GM12878 (cell line): ENCODE results near the gene HCN3. TPM values are rescaled to one million over a fixed set of nuclear protein-coding genes. Genes with fewer than 3 reads are reported as not detected.

Experiments used
- ATAC-seq: fragments of 200-7000 bp; cut with Tn5 transposase; 3 replicates; pipeline ENCODE4 v1.9.1; 2020; ENCODE audit warnings: mild to moderate bottlenecking, moderate library complexity
- BruUV-seq: library from RNA; stranded (reverse); fragments of 400-500 nt; replicated peaks from 2 replicates; lab custom pipeline; 2021; lab: Mats Ljungman, UMichigan
- CTCF ChIA-PET: fragments of 300-600 bp; sonication (Branson Sonifier 250); formaldehyde crosslinking; extraction: SDS; loops from one replicate; lab custom pipeline; 2021; ENCODE audit warnings: inconsistent platforms; lab: Yijun Ruan, JAX
- POLR2A ChIA-PET: fragments of 350-600 bp; formaldehyde crosslinking; extraction: SDS; loops from one replicate; lab custom pipeline; 2021; ENCODE audit warnings: inconsistent platforms; lab: Charles Lee
- RAD21 ChIA-PET: fragments of 300-600 bp; sonication (Branson Sonifier 250); formaldehyde crosslinking; loops from one replicate; lab custom pipeline; 2023; ENCODE audit warnings: antibody characterized with exemption; ENCODE audit not compliant: unreplicated experiment; lab: Charles Lee
- SMC1A ChIA-PET: fragments of 300-600 bp; sonication (Branson Sonifier 250); formaldehyde crosslinking; loops from one replicate; lab custom pipeline; 2023; ENCODE audit not compliant: unreplicated experiment, uncharacterized antibody; lab: Charles Lee
- DNase-seq: peaks from one replicate; pipeline ENCODE4 v3.0.0-alpha.2; 2011; ENCODE audit warnings: low read depth, low spot score
- FAIRE-seq: peaks from 3 replicates; lab custom pipeline; 2011; peaks lifted over from hg19 to GRCh38; lab: Jason Lieb, UNC
- H2AFZ ChIP-seq: 2 replicates; pipeline ENCODE4 v1.6.0; 2011; ENCODE audit warnings: low read depth, low read length, control low read depth; ENCODE audit not compliant: control insufficient read depth
- H3K27ac ChIP-seq: 2 replicates; pipeline ENCODE4 v1.5.1; 2011; ENCODE audit warnings: control low read depth; ENCODE audit not compliant: control insufficient read depth, insufficient read depth
- H3K27me3 ChIP-seq, 2 experiments: replicated peaks in 1 of 2; 2 replicates each; pipeline versions ENCODE4 v1.6.0 to v1.6.1; 2011; ENCODE audit warnings: low read length in 1 of 2; ENCODE audit not compliant: control insufficient read depth in 2 of 2, insufficient read depth in 2 of 2
- H3K36me3 ChIP-seq, 2 experiments: 2 replicates each; pipeline ENCODE4 v1.5.1; 2011; ENCODE audit warnings: low read length in 1 of 2; ENCODE audit not compliant: control insufficient read depth in 2 of 2, insufficient read depth in 2 of 2
- H3K4me1 ChIP-seq: 2 replicates; pipeline ENCODE4 v1.6.1; 2011; ENCODE audit warnings: mild to moderate bottlenecking, low read length, moderate library complexity, mixed read lengths; ENCODE audit not compliant: control insufficient read depth, insufficient read depth
- H3K4me2 ChIP-seq: 2 replicates; pipeline ENCODE4 v1.6.0; 2011; ENCODE audit warnings: control low read depth; ENCODE audit not compliant: control insufficient read depth, insufficient read depth
- H3K4me3 ChIP-seq: fragments of 200-600 bp; sonication (generic); 2 replicates; pipeline ENCODE4 v1.5.1; 2016
- H3K79me2 ChIP-seq: 2 replicates; pipeline ENCODE4 v1.6.0; 2011; ENCODE audit warnings: low read length; ENCODE audit not compliant: control insufficient read depth, insufficient read depth
- H3K9ac ChIP-seq: 2 replicates; pipeline ENCODE4 v1.8.0; 2011; ENCODE audit warnings: low read length, control low read depth, mixed read lengths; ENCODE audit not compliant: control insufficient read depth, insufficient read depth
- H3K9me3 ChIP-seq: replicated peaks from 3 replicates; pipeline ENCODE4 v1.5.1; 2011; ENCODE audit warnings: mild to moderate bottlenecking, low read length; ENCODE audit not compliant: control insufficient read depth, insufficient read depth
- H4K20me1 ChIP-seq: 2 replicates; pipeline ENCODE4 v1.6.0; 2011; ENCODE audit not compliant: control insufficient read depth, insufficient read depth
- ASH2L ChIP-seq: fragments of 300-600, 200-600 bp; sonication (generic); IDR thresholded peaks from 2 replicates; pipeline ENCODE4 v1.6.1; 2017; ENCODE audit warnings: low read depth, mild to moderate bottlenecking, borderline replicate concordance
- CREB1 ChIP-seq: IDR thresholded peaks from 2 replicates; pipeline ENCODE4 v1.6.1; 2012; ENCODE audit warnings: low read depth, mild to moderate bottlenecking, inconsistent platforms
- ELK1 ChIP-seq: IDR thresholded peaks from 2 replicates; pipeline ENCODE4 v1.6.1; 2012; ENCODE audit warnings: low read depth, low read length, improper control_type of control experiment
- ETV6 ChIP-seq, 2 experiments: fragments of 450-650 bp in 1 of 2; IDR thresholded peaks in 1 of 2; conservative IDR thresholded peaks in 1 of 2; 2 replicates each; pipeline ENCODE4 v1.6.1; 2014; ENCODE audit warnings: antibody characterized with exemption in 1 of 2, borderline replicate concordance in 1 of 2, low read depth in 1 of 2, mild to moderate bottlenecking in 1 of 2, moderate library complexity in 1 of 2
- FOXK2 ChIP-seq: fragments of 450-650 bp; IDR thresholded peaks from 2 replicates; pipeline ENCODE4 v1.6.1; 2017; ENCODE audit warnings: mild to moderate bottlenecking, moderate library complexity
- HDAC6 ChIP-seq: fragments of 200-600 bp; sonication (generic); IDR thresholded peaks from one replicate; pipeline ENCODE4 v1.8.0; 2017; ENCODE audit warnings: antibody characterized with exemption; ENCODE audit not compliant: unreplicated experiment
- JUNB ChIP-seq: IDR thresholded peaks from 2 replicates; pipeline ENCODE4 v1.6.1; 2016; ENCODE audit warnings: antibody characterized with exemption, mild to moderate bottlenecking
- MYB ChIP-seq: fragments of 150-350 bp; IDR thresholded peaks from 2 replicates; pipeline ENCODE4 v1.6.1; 2014; ENCODE audit warnings: mild to moderate bottlenecking, low read depth, low read length, borderline replicate concordance
- MYC ChIP-seq: IDR thresholded peaks from 2 replicates; pipeline ENCODE4 v1.6.1; 2011; ENCODE audit warnings: mild to moderate bottlenecking, low read length, moderate library complexity, inconsistent platforms; ENCODE audit not compliant: insufficient read depth, insufficient replicate concordance, insufficient read length, severe bottlenecking
- RB1 ChIP-seq: fragments of 450-650 bp; formaldehyde crosslinking; IDR thresholded peaks from 2 replicates; pipeline ENCODE4 v1.6.1; 2017; ENCODE audit warnings: mild to moderate bottlenecking, borderline replicate concordance
- SIN3A ChIP-seq: IDR thresholded peaks from 2 replicates; pipeline ENCODE4 v1.6.1; 2012; ENCODE audit warnings: low read depth, low read length, improper control_type of control experiment
- SP1 ChIP-seq: IDR thresholded peaks from one replicate; pipeline ENCODE4 v1.6.1; 2011; ENCODE audit warnings: low read depth, low read length
- SUZ12 ChIP-seq: fragments of 200-600 bp; sonication (generic); IDR thresholded peaks from one replicate; pipeline ENCODE4 v1.6.1; 2018; ENCODE audit warnings: antibody characterized with exemption, mild to moderate bottlenecking; ENCODE audit not compliant: unreplicated experiment
- ZBTB40 ChIP-seq: fragments of 450-650 bp; IDR thresholded peaks from 2 replicates; pipeline ENCODE4 v1.6.1; 2016; ENCODE audit warnings: mild to moderate bottlenecking, moderate library complexity, borderline replicate concordance
- ZNF384 ChIP-seq: IDR thresholded peaks from 2 replicates; pipeline ENCODE4 v1.6.1; 2012; ENCODE audit warnings: low read depth, mild to moderate bottlenecking, low read length, improper control_type of control experiment, borderline replicate concordance
- ZSCAN29 ChIP-seq: fragments of 450-650 bp; IDR thresholded peaks from 2 replicates; pipeline ENCODE4 v1.6.1; 2017; ENCODE audit warnings: mild to moderate bottlenecking, moderate library complexity
- whole genome bisulfite sequencing: methylation state at CpG from one replicate; pipeline ENCODE4 v1.1.6; 2016; ENCODE audit warnings: low lambda C conversion rate; ENCODE audit not compliant: insufficient replicate concordance, insufficient coverage; ENCODE audit errors: missing lambda C conversion rate; 5-methylcytosine and 5-hydroxymethylcytosine counted together
- in situ Hi-C: fragments of 300-500 bp; cut with MboI; formaldehyde crosslinking; loops from 9 replicates; pipeline ENCODE4 v1.14.3; 2018; ENCODE audit warnings: mixed read lengths
- intact Hi-C: fragments of 100-400 bp; cut with micrococcal nuclease; formaldehyde crosslinking; loops from one replicate; pipeline ENCODE4 v1.14.2; 2022; ENCODE audit not compliant: unreplicated experiment
- polyA plus RNA-seq, 11 experiments: library from polyadenylated mRNA; depleted of rRNA in 4 of 11; unstranded in 6 of 11; stranded (reverse) in 5 of 11; fragments of >200 nt; fragmentation: Nextera tagmentation in 4 of 11; fragmentation: Illumina TruSeq in 1 of 11; extraction: Ambion mirVana in 4 of 11; extraction: Trizol in 1 of 11; gene quantifications; 1 replicate in 1 of 11; 2 replicates in 10 of 11; pipeline versions ENCODE4 v1.2.1 to v1.2.3, GENCODE V29; 2011 to 2016; ENCODE audit warnings: inconsistent platforms in 2 of 11, missing spikeins in 2 of 11, low read depth in 1 of 11
- total RNA-seq, 4 experiments: library from RNA; depleted of rRNA in 3 of 4; stranded (reverse); fragments of >200 nt in 3 of 4; fragmentation: Illumina TruSeq in 1 of 4; extraction: Trizol in 1 of 4; gene quantifications; 2 replicates each; pipeline versions ENCODE4 v1.2.1 to v1.2.3, GENCODE V29; 2013 to 2021

Gene HCN3
- total and polyA plus RNA-seq, 10 of the 15 experiments (the other 5 are each of a cell fraction or from before 2014, with no cell fraction given) = 0.08 to 4.1 (median 1.8) TPM

GRCh38 chr1:155322953-155323728 is 45.9 kb downstream of the HCN3 start (continued):
- TF ChIP-seq ZBTB40 (peak; percentile 35; the same call in 1 of the 2 replicates), SP1 (peak; percentile 22), FOXK2 (no peak), ASH2L (no peak), ZSCAN29 (no peak)

- ChIA-PET SMC1A (interaction anchor here (0.6 to 6.8 kb wide), 11 partner anchors 16 to 181 kb away, joined by 3 to 57 read pairs (median 6); partner anchors contain the start of genes CLK2, FDPS and HCN3), POLR2A (interaction anchor here (0.9 to 4.3 kb wide), 13 partner anchors 15 to 129 kb away, joined by 3 to 28 read pairs (median 6); partner anchors contain the start of genes CLK2, FDPS, HCN3 and MTX1), CTCF (interaction anchor here (0.7 to 9.6 kb wide), 27 partner anchors 12 to 470 kb away, joined by 3 to 225 read pairs (median 4); partner anchors contain the start of genes CLK2, ENTREP3, FDPS and KRTCAP2), RAD21 (interaction anchor here (0.6 to 5.4 kb wide), 24 partner anchors 11 to 324 kb away, joined by 3 to 81 read pairs (median 4); partner anchors contain the start of genes CLK2, FDPS, HCN3 and KRTCAP2)
- no peaks in the 10 kb centered on the region for H3K27me3 ChIP-seq
- H3K9me3 ChIP-seq = no peaks in the 10 kb centered on the region
- in situ Hi-C loops (no loop called here), intact Hi-C loops (loop anchor here (1.0 to 5.0 kb wide), 4 partner anchors 46 to 269 kb away; partner anchors contain the start of genes HCN3 and THBS3)
- no TSS peak for BruUV-seq
- H3K4me2 ChIP-seq = peak overlapping the region; percentile 60
- peak overlapping the region; percentile 81 for H3K9ac ChIP-seq
- H3K27ac ChIP-seq = peak overlapping the region; percentile 66
- H3K4me1 ChIP-seq = peaks cover 7% of the 10 kb centered on the region
- H4K20me1 ChIP-seq = no peaks in the 10 kb centered on the region
- WGBS = under 1% methylated on average over 22 of the region's 29 CpGs
- no peaks in the 10 kb centered on the region; the same call in 1 of the 2 replicates for H3K79me2 ChIP-seq
- DNase-seq (no peak), FAIRE-seq (peak; percentile 35), ATAC-seq (peak; percentile 75)
- H3K4me3 ChIP-seq = peak overlapping the region; percentile 88
- peak overlapping the region; percentile 70 for H2AFZ ChIP-seq
- peaks cover 6 to 8% of the 10 kb centered on the region in 2 experiments for H3K36me3 ChIP-seq
- no peak for TF ChIP-seq SUZ12
- no peak for TF ChIP-seq ETV6 (conservative IDR thresholded peaks at IDR 0.05 in 1 of 2, IDR thresholded peaks at IDR 0.05 in 1 of 2; ENCODE audit: borderline replicate concordance in 1 of 2, low read depth in 1 of 2)
- TF ChIP-seq SIN3A = peak; percentile 11; the same call in 1 of the 2 replicates
- TF ChIP-seq MYC = no peak
- TF ChIP-seq CREB1 = 0 out of 2 replicates have a peak, but pooled peaks have one; percentile 35
- TF ChIP-seq RB1 = no peak
- TF ChIP-seq JUNB = no peak
- no peak for TF ChIP-seq HDAC6
- TF ChIP-seq ZNF384 = 0 out of 2 replicates have a peak, but pooled peaks have one; percentile 46
- TF ChIP-seq MYB = no peak
- 0 out of 2 replicates have a peak, but pooled peaks have one; percentile 42 for TF ChIP-seq ELK1
Measured at GRCh38 chr1:155323729-155324036, 46.4 kb downstream of the HCN3 start.
